ENCODE results near the gene KL. TPM values are rescaled to one million over a fixed set of nuclear protein-coding genes. Genes with fewer than 3 reads are reported as not detected.

Gene KL
- total and polyA plus RNA-seq, 2 of the 8 experiments (the other 6 are each of a cell fraction or from before 2014, with no cell fraction given), result 0.02 TPM; not detected in 1

DNA sequence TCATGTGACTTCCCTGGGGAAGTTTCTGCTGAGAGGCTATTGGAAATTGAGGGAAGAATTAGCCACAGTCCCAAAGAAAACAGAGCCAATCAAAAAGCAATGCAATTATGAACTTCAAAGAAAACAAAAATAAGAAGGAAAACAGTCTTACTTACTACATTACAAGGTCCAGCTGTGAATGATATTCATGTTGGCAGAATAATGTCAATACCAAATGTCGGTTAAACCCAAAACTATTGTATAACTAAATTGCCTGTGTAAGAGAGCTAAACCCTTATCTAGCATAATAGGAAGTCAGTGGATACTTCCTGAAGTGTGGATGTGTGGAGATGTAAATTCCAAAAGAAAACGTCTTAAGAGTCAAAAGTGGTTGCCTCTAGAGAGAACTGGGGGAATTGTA is 12.4 kb downstream of the KL start:
- Histone ChIP-seq H3K9me3 (ENCODE audit: insufficient read depth in 2 of 2, low read depth in 1 of 2, low read length in 1 of 2) (no peaks in the 10 kb centered on the region), H4K20me1 (replicated peaks in 1 of 2; ENCODE audit: control insufficient read depth in 1 of 2, insufficient read depth in 2 of 2, low read length in 2 of 2) (no peaks in the 10 kb centered on the region), H3K4me1 (replicated peaks in 1 of 4; ENCODE audit: control insufficient read depth in 3 of 4, insufficient read depth in 4 of 4, low read length in 3 of 4) (peaks cover 0 to 6% (median under 1%) of the 10 kb centered on the region in 4 experiments; a peak in 1 of 7 replicates), H3K23ac (ENCODE audit: insufficient read length) (no peak overlapping the region), H2AK5ac (ENCODE audit: low read depth, low read length) (no peak overlapping the region), H2AFZ (ENCODE audit: low read length) (no peak overlapping the region), H2BK12ac (ENCODE audit: low read depth, low read length) (no peak overlapping the region), H3K23me2 (ENCODE audit: low read depth, low read length) (no peaks in the 10 kb centered on the region), H3K27me3 (replicated peaks in 1 of 4; ENCODE audit: control insufficient read depth in 3 of 4, extremely low read depth in 1 of 4, insufficient read depth in 3 of 4, low read length in 3 of 4) (no peaks in the 10 kb centered on the region), H2BK5ac (ENCODE audit: low read depth, low read length) (no peak overlapping the region), H4K91ac (replicated peaks; ENCODE audit: insufficient read length, low read length) (no peak overlapping the region), H3K4me2 (ENCODE audit: insufficient read depth in 1 of 2, low read depth in 2 of 2, low read length in 2 of 2) (no peak overlapping the region), H3K36me3 (ENCODE audit: control insufficient read depth in 2 of 4, insufficient read depth in 4 of 4, low read length in 3 of 4) (no peaks in the 10 kb centered on the region), H3K27ac (ENCODE audit: low read depth, low read length) (no peak overlapping the region), H3K79me1 (ENCODE audit: low read depth, low read length) (no peaks in the 10 kb centered on the region), H3K18ac (ENCODE audit: extremely low read depth, low read length) (no peak overlapping the region), H3K4me3 (ENCODE audit: extremely low read depth in 1 of 4, insufficient read depth in 2 of 4, low read depth in 3 of 4, low read length in 4 of 4) (no peak overlapping the region), H3K14ac (ENCODE audit: insufficient read length) (no peak overlapping the region), H3K4ac (replicated peaks; ENCODE audit: insufficient read length, low read depth, low read length) (no peak overlapping the region), H4K5ac (ENCODE audit: insufficient read length, low read depth, low read length) (no peak overlapping the region), H3K79me2 (ENCODE audit: control insufficient read depth in 1 of 2, insufficient read depth in 2 of 2, low read length in 2 of 2) (no peaks in the 10 kb centered on the region), H2BK20ac (ENCODE audit: low read length) (no peak overlapping the region), H4K8ac (ENCODE audit: extremely low read depth, insufficient read depth, low read length) (no peak overlapping the region), H3K56ac (replicated peaks; ENCODE audit: insufficient read length, low read depth, low read length) (no peak overlapping the region), H2BK15ac (ENCODE audit: low read length) (no peak overlapping the region), H3K9ac (replicated peaks in 1 of 4; ENCODE audit: extremely low read depth in 1 of 4, low read depth in 3 of 4, low read length in 3 of 4) (no peak overlapping the region), H2BK120ac (replicated peaks; ENCODE audit: low read depth, low read length) (no peak overlapping the region)
- ChIA-PET POLR2A (ENCODE audit: partially characterized antibody) (no interaction called here), CTCF (ENCODE audit: partially characterized antibody) (no interaction called here)
- WGBS, 2 experiments (ENCODE audit: extremely low coverage in 1 of 2, insufficient coverage in 1 of 2, insufficient read length in 1 of 2, insufficient replicate concordance in 2 of 2, low coverage in 1 of 2, low lambda C conversion rate in 2 of 2, missing lambda C conversion rate in 1 of 2), result 90% methylated on average over 2 of the region's 2 CpGs; no CpG with 5 or more reads in 1 of the 2 experiments
- FAIRE-seq (no peak), DNase-seq (ENCODE audit: low read depth in 1 of 2, low spot score in 2 of 2) (no peak)
- TF ChIP-seq BRCA1 (IDR thresholded peaks at IDR 0.05; ENCODE audit: low read depth, low read length) (no peak), POLR2A (IDR thresholded peaks at IDR 0.05; ENCODE audit: control extremely low read depth in 1 of 2, low read depth in 2 of 2, low read length in 2 of 2) (no peak), RFX5 (IDR thresholded peaks at IDR 0.05; ENCODE audit: borderline replicate concordance, low read depth, low read length) (no peak), NANOG (IDR thresholded peaks at IDR 0.05; ENCODE audit: insufficient read depth, low read depth, low read length, poor library complexity, severe bottlenecking) (no peak), JUND (IDR thresholded peaks at IDR 0.05; ENCODE audit: low read length) (no peak), HDAC6 (IDR thresholded peaks at IDR 0.05; ENCODE audit: low read depth, low read length) (no peak), MAFK (IDR thresholded peaks at IDR 0.05; ENCODE audit: low read depth, low read length) (no peak), SIN3A (conservative IDR thresholded peaks at IDR 0.05 in 1 of 2, IDR thresholded peaks at IDR 0.05 in 1 of 2; ENCODE audit: low read depth in 1 of 2, low read length in 2 of 2) (no peak), CHD1 (IDR thresholded peaks at IDR 0.05; ENCODE audit: low read depth, low read length) (no peak), CTBP2 (IDR thresholded peaks at IDR 0.05; ENCODE audit: borderline replicate concordance, insufficient read depth, insufficient read length, low read length) (no peak)
- TF ChIP-seq, protein P1, sequence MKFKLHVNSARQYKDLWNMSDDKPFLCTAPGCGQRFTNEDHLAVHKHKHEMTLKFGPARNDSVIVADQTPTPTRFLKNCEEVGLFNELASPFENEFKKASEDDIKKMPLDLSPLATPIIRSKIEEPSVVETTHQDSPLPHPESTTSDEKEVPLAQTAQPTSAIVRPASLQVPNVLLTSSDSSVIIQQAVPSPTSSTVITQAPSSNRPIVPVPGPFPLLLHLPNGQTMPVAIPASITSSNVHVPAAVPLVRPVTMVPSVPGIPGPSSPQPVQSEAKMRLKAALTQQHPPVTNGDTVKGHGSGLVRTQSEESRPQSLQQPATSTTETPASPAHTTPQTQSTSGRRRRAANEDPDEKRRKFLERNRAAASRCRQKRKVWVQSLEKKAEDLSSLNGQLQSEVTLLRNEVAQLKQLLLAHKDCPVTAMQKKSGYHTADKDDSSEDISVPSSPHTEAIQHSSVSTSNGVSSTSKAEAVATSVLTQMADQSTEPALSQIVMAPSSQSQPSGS (IDR thresholded peaks at IDR 0.05; ENCODE audit: low read length), result no peak
- TF ChIP-seq, protein P2, sequence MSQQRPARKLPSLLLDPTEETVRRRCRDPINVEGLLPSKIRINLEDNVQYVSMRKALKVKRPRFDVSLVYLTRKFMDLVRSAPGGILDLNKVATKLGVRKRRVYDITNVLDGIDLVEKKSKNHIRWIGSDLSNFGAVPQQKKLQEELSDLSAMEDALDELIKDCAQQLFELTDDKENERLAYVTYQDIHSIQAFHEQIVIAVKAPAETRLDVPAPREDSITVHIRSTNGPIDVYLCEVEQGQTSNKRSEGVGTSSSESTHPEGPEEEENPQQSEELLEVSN (IDR thresholded peaks at IDR 0.05), result no peak
